Esophagus muscularis mucosa (tissue), 3 donors: ENCODE measurements around the gene PACRG.

ENCODE experiments used
- CTCF ChIP-seq, 3 experiments: fragments of 200-600 bp in 2 of 3; fragments of 450-650 bp in 1 of 3; sonication (generic) in 2 of 3; IDR thresholded peaks; one replicate each; pipeline ENCODE4 v1.5.1; 2017 to 2019; ENCODE audit warnings: antibody characterized with exemption in 3 of 3, mild to moderate bottlenecking in 2 of 3, moderate library complexity in 1 of 3
- POLR2A ChIP-seq: fragments of 450-650 bp; IDR thresholded peaks from one replicate; pipeline ENCODE4 v1.6.1; 2017; ENCODE audit warnings: antibody characterized with exemption, moderate library complexity, mild to moderate bottlenecking, low read depth
- POLR2AphosphoS5 ChIP-seq, 2 donors: sonication (generic); formaldehyde crosslinking; IDR thresholded peaks; one replicate each; pipeline ENCODE4 v1.6.1; 2017; ENCODE audit warnings: antibody characterized with exemption in 2 of 2

GRCh38 chr6:162825597-162825996, 97.8 kb downstream of the PACRG start:
- TF ChIP-seq CTCF (IDR thresholded peaks at IDR 0.05) (no peak), POLR2AphosphoS5 (IDR thresholded peaks at IDR 0.05) (no peak), POLR2A (no peak)
